ENCODE measurements around the gene ESR2.
"Not testable (repeated sequence)": the region's sequence is repeated elsewhere in the genome, so short reads cannot be mapped to it uniquely, and the experiment has no call there.

Gene ESR2

GRCh38 chr14:64193821-64194220, 100.3 kb downstream of the ESR2 start:
- DNase-seq = no peak
- TF ChIP-seq GATA1 (IDR thresholded peaks at IDR 0.05; ENCODE audit: low read depth, low read length) = no peak
- no peak for TF ChIP-seq POLR2A (IDR thresholded peaks at IDR 0.05; ENCODE audit: low read length)

GRCh38 chr14:64191756-64192155, 102.4 kb downstream of the ESR2 start:
- DNase-seq = peak; percentile 22 to 62
- no peak for TF ChIP-seq GATA1 (IDR thresholded peaks at IDR 0.05; ENCODE audit: low read depth, low read length)
- no peak for TF ChIP-seq POLR2A (IDR thresholded peaks at IDR 0.05; ENCODE audit: low read length)

- no peak for TF ChIP-seq GATA1 (IDR thresholded peaks at IDR 0.05; ENCODE audit: low read depth, low read length)
- TF ChIP-seq POLR2A (IDR thresholded peaks at IDR 0.05; ENCODE audit: low read length) = no peak
- DNase-seq = no peak
Measured at GRCh38 chr14:64190974-64191502, 103.1 kb downstream of the ESR2 start.

GRCh38 chr14:64187331-64187730, 106.8 kb downstream of the ESR2 start:
- no peak for TF ChIP-seq GATA1 (IDR thresholded peaks at IDR 0.05; ENCODE audit: low read depth, low read length)
- no peak for TF ChIP-seq POLR2A (IDR thresholded peaks at IDR 0.05; ENCODE audit: low read length)
- no peak for DNase-seq

- no peak for DNase-seq
- TF ChIP-seq GATA1 (IDR thresholded peaks at IDR 0.05; ENCODE audit: low read depth, low read length) (no peak), POLR2A (IDR thresholded peaks at IDR 0.05; ENCODE audit: low read length) (no peak)
Measured at GRCh38 chr14:64186231-64187129, 107.7 kb downstream of the ESR2 start.

GRCh38 chr14:64185184-64185583, 109.0 kb downstream of the ESR2 start:
- TF ChIP-seq POLR2A (IDR thresholded peaks at IDR 0.05; ENCODE audit: low read length) = no peak
- TF ChIP-seq GATA1 (IDR thresholded peaks at IDR 0.05; ENCODE audit: low read depth, low read length) = no peak
- DNase-seq = no peak

GRCh38 chr14:64184103-64184729, 110.0 kb downstream of the ESR2 start:
- no peak for TF ChIP-seq POLR2A (IDR thresholded peaks at IDR 0.05; ENCODE audit: low read length)
- TF ChIP-seq GATA1 (IDR thresholded peaks at IDR 0.05; ENCODE audit: low read depth, low read length) = no peak
- no peak for DNase-seq

- not testable (repeated sequence) for DNase-seq
Measured at GRCh38 chr14:64182908-64183307, 111.3 kb downstream of the ESR2 start.

GRCh38 chr14:64178814-64179213, 115.4 kb downstream of the ESR2 start:
- TF ChIP-seq GATA1 (IDR thresholded peaks at IDR 0.05; ENCODE audit: low read depth, low read length) (no peak), POLR2A (IDR thresholded peaks at IDR 0.05; ENCODE audit: low read length) (no peak)
- peak in 1 of 2 experiments; percentile 54 for DNase-seq

- TF ChIP-seq GATA1 (IDR thresholded peaks at IDR 0.05; ENCODE audit: low read depth, low read length) = no peak
- no peak for TF ChIP-seq POLR2A (IDR thresholded peaks at IDR 0.05; ENCODE audit: low read length)
- DNase-seq = no peak
Measured at GRCh38 chr14:64176330-64176729, 117.8 kb downstream of the ESR2 start.

GRCh38 chr14:64174922-64175782, 119.0 kb downstream of the ESR2 start:
- DNase-seq = no peak
- no peak for TF ChIP-seq GATA1 (IDR thresholded peaks at IDR 0.05; ENCODE audit: low read depth, low read length)
- TF ChIP-seq POLR2A (IDR thresholded peaks at IDR 0.05; ENCODE audit: low read length) = no peak

- no peak for TF ChIP-seq GATA1 (IDR thresholded peaks at IDR 0.05; ENCODE audit: low read depth, low read length)
- TF ChIP-seq POLR2A (IDR thresholded peaks at IDR 0.05; ENCODE audit: low read length) = no peak
- DNase-seq = no peak
Measured at GRCh38 chr14:64170181-64170580, 124.0 kb downstream of the ESR2 start.

GRCh38 chr14:64159588-64159987, 134.6 kb downstream of the ESR2 start:
- peak in 1 of 2 experiments; percentile 10 for DNase-seq
- TF ChIP-seq GATA1 (IDR thresholded peaks at IDR 0.05; ENCODE audit: low read depth, low read length) (no peak), POLR2A (IDR thresholded peaks at IDR 0.05; ENCODE audit: low read length) (no peak)

GRCh38 chr14:64158608-64159007, 135.6 kb downstream of the ESR2 start:
- DNase-seq = no peak

More at GRCh38 chr14:64158608-64159007, 135.6 kb downstream of the ESR2 start:
- TF ChIP-seq GATA1 (IDR thresholded peaks at IDR 0.05; ENCODE audit: low read depth, low read length) = no peak
- TF ChIP-seq POLR2A (IDR thresholded peaks at IDR 0.05; ENCODE audit: low read length) = no peak

Measured in erythroblast (primary cell).